NCI-H187 (cell line): ENCODE measurements around the gene SMIM32.

Experiments used
- DNase-seq, 2 experiments: peaks; one replicate each; lab custom pipeline; 2025; lab: John Stamatoyannopoulos, UW

The SMIM32 gene

DNA sequence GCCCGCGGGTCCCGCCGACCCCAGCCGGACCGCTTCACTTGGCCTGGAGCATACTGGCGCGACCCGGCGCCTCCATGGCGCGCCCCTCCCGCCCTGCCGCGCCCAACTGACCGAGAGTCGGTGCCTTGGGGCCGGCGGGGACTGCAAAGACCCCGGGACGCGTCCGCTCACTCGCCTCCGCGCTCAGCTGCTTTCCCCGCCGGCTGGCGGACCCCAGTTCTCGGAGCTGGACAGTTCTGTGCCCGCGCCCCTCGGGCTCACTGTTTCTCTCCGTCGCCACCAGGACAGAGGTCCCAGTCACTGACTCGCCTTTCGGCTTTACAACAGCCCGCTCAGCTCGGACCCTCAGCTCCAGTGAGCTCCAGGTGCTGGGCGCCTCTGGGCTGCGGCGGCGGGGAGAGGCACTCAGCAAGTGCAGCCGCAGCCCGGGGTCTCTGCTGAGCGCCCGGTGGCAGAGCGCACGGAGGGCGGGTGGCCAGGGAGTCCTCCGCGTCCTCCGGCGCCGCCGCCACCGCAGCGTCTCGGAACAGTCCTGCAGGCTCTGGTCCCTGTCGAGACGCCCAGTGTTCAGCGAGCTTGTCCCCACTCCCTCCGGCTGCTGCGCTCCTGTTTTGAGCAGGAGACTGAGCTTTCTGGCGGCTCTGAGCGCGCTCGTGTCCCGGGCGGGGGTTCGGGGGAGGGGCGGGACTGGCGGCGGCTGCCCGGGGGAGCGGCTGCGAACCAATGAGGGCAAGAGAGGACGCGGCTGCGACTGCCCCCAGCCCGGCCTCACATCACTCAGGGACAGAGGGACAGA is at the start of gene SMIM32:
Gene SMIM32 (minus strand): TSS at position 637 of the 796 bp plus-strand sequence. CDS start 638 bp downstream, outside the sequence.
- DNase-seq = no peak

DNA sequence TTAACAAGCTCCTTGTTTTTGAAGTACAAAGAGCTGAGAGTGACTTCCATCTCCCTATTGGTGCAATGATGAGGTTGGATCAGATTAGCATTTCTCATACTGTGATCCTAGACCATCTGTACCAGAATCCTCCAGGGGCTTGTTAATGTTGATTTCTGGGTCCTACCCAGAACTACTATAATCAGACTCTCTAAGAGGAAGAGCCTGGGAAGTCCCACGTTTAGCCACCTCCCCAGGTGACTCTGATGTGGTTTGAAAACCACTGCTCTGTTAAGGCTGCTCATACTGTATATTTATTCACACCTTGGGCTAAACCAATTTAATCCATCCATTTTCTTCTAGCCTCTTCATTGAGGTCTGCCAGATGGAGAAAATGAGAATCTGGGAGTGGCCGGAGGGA is 49.6 kb upstream of the SMIM32 start:
- no peak for DNase-seq

- no peak for DNase-seq
Measured at GRCh38 chr5:136242136-136242535, 49.2 kb upstream of the SMIM32 start.

- DNase-seq = no peak
Measured at GRCh38 chr5:136240894-136241293, 47.9 kb upstream of the SMIM32 start.

- no peak for DNase-seq
Measured at GRCh38 chr5:136236479-136237083, 43.6 kb upstream of the SMIM32 start.

GRCh38 chr5:136235321-136235720 is 42.4 kb upstream of the SMIM32 start:
- DNase-seq = no peak

- no peak for DNase-seq
Measured at GRCh38 chr5:136232316-136232715, 39.4 kb upstream of the SMIM32 start.

GRCh38 chr5:136230176-136230575 is 37.2 kb upstream of the SMIM32 start:
- no peak for DNase-seq

DNA sequence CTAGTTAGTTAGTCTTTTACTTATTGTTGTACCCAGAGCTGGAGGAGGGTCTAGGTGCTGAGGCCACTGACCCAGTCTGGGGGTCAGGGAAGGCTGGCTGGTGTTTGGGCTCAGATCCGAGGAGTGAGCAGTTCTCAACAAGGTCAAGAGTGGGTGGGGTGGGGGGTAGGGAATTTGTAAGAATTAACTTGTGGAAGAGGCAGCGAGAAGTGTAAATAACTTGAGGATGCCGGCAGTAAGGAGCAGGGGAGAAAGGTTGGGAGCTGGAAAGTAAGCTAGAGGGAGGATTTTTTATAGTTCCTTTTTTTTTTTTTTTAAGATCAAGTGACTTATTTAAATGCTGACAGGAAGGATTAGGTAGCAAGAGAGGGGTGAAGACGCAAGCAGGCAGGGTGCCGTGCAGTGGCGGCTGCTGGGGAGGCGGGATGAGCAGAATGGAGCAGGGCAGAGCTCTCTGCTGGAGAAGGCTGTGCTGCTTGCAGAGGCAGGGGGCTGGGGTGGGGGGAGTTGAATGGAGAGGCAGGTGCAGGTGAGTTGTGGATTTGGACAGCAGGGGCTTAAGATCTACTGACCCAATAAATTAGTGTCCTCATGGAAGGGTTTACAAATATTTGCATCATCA is 35.3 kb upstream of the SMIM32 start:
- DNase-seq = no peak

GRCh38 chr5:136226401-136226800 is 33.4 kb upstream of the SMIM32 start:
- no peak for DNase-seq

DNA sequence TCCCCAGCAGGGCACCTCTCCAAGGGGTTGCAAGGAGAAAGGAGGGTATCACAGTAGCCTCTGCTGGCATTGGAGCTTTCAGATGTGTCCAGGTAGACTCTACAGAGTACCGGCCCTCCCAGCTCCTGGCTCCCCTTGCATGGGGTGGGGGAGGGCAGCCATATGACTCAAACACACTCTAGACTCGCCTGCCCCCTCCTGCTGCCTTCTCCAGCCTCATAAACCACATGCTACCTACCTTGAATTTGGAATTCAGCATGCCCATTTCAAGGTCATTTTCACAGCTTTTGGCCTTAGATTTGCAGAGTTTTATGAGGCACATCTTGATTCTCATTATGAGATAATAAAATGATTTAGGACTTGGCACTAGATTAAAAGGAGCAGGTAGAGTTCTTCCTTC is 32.8 kb upstream of the SMIM32 start:
- DNase-seq = no peak

DNA sequence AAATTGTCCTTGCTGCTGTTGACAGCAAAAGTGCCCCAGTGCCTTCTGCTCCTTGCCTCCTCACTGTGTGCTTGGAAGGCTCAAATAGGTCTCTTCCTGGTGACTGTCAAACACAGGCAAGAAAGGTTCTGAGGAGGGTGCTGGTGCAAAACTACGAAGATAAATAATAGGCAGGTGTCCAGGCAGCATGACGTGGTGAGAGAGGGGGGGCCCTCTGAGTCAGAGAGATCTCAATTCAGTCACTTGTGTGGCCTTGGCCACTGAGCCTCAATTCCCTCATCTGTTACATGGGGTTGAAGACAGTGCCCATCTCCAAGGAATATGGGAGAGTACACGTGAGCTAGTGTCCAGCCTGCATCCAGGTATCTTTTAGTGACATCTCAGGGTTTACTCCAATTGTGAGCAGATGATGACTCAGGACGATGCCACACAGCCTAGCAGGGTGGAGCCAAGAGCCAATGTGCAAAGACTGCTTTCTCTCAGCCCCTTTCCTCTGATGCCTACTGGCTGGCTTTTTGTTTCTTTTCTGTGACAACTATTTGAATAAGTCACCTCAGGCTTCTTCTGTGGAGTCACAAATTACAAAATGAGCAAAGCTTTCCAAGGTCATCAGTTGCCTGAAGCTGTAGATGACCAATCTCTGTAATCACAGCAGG is 29.7 kb upstream of the SMIM32 start:
- no peak for DNase-seq

DNA sequence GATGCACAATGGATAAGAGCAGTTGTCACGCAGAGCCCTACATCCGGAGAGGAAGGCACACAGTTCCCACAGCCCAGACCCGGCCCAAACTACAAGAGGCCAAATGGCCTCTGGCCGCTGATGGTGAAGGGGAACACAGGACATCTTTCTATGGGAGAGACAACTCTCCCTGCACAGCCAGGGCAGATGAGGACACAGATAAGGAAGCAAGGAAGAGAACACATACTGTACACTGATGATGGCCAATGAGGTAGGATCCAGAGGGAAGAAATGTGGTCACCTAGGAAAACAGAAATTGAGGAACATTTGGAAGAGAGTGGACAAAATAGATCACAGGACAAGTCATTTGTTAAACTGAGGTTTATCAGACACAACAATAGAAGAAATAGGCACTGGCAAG is 28.4 kb upstream of the SMIM32 start:
- DNase-seq = no peak

- no peak for DNase-seq
Measured at GRCh38 chr5:136216230-136216629, 23.3 kb upstream of the SMIM32 start.

- DNase-seq = no peak
Measured at GRCh38 chr5:136215812-136216211, 22.9 kb upstream of the SMIM32 start.

DNA sequence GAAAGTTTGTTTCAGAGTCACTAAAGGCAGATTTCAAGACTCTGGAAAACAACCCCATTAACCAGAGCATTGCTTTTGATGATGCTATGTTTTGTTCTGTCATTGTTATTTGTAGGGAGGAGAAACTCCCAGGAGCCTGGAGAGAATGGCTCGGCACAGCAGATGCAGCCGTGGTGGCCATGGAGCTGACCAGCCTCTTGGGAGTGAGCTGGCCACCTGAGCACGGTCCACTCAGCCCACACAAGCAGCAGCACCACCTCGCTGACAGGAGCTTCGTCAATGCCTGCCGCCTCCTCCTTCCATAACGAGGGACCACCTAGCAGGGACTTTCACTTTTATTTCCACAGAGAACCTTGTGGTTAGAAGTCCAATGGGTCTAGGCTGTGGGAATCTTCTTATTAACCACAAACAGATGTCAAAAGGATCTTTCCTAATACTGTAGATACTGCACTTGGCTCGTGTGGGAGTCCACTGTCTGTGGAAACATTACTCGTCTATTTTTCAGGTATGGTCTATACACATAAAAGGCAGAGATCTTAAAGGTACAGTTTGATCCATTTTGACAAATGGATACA is 21.0 kb upstream of the SMIM32 start:
- no peak for DNase-seq

DNA sequence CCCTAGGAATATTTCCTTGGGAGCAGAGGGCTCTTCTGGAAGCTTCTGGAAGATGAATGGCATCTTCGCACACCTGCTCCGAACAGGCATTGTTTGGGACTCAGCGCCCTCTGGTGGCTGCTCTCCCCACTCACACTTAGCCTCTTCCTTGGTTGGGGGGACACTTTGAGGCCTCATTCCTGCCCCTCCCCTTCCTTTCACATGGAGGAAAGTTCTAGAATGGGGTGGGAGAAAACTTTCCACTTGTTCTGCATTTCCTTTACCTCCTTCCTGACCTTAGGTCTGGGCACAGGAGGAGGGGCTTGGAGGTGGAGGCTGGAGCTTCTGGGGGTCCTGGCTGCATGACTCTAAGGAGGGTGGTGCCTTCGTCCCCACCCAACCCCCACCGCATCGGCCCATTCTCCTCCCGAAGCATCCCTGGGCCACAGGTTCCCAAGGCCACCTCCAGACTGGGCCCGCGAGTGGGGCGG is 19.3 kb upstream of the SMIM32 start:
- DNase-seq = peak; percentile 16 to 36

- no peak for DNase-seq
Measured at GRCh38 chr5:136211282-136212040, 18.5 kb upstream of the SMIM32 start.

DNA sequence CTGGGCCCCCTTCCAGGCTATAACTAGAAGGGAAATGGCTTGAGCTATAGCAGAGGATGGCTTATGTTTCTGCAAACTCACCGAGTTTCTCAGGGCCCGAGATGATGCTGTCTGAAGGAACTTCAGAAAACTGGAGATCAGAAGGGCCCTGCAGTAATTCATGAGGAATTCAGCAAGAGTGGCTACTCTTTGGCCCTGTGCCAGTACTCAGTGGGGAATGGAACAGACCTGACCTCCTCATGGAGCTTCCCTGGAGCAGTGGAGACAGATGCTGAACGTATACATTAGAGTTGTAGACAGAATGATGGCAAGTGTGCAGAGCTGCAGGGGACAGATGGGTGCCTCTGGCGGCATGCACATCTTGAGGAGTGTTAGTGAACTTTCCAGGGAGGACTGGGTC is 17.3 kb upstream of the SMIM32 start:
- DNase-seq = no peak

GRCh38 chr5:136209346-136209910 is 16.5 kb upstream of the SMIM32 start:
- no peak for DNase-seq

DNA sequence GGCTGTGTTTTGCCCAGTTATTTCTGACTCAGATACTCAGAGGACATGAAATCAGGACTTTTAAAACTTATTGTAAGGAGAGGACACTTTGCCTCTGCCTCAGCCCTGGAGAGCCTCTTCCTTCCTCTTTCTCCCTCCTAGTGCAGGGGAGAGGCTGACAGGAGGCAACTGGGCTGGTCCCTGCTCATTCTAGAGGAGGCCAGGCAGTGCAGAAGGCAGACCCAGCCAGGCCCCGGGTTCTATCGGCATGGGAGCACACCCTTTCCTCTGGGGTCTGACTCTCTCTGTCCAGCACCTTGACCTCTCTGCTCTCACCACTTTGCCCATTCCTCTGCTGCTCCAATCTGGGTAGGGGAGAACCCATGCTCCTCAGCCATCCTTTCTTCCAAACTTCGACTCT is 16.0 kb upstream of the SMIM32 start:
- no peak for DNase-seq
